ENCODE data around the gene CCR6.
A peak's percentile ranks its signal among the peaks of the same experiment; 100 is the strongest.
"Not testable (repeated sequence)": the region's sequence is repeated elsewhere in the genome, so short reads cannot be mapped to it uniquely, and the experiment has no call there.

The CCR6 gene

DNA sequence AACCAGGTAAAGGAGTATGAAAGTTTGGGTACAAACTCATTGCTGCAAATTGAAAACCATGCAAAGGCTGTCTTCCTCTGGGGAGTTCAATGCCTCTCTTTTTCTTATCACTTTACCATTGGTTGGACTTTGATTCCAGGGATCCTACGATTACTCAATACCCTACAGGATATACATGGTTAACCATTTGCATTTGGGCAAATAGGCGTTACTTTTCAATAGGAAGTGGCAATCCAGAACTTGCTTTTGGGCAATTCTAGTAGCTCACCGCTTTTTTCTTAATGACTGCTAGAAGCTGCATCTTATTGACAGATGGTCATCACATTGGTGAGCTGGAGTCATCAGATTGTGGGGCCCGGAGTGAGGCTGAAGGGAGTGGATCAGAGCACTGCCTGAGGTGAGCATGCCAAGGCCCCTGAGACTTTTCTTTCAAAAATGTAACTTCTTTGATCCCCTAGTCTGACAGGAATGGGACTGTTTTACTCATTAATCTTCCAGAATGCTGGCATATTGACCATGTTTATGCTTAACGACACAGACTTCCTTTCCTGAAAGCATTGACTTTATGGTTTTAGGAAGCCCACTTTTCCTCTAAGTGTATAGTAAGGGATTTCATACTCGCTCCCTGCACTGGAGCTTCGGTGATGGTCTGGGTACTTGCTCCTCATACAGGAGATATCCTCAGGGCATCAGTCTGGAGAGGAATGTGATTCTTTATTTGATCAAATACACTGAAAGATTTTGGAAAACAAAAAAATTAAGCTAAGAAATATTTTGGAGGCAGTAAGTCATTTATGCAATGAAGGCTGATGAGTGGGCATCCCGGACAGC is at the start of gene CCR6:
TSS of gene CCR6 (plus strand) at position 270 of the 831 bp plus-strand sequence. CDS start 13,039 bp downstream, outside the sequence.
- no peak for DNase-seq

- DNase-seq = no peak
Observed at GRCh38 chr6:167073679-167074274, 49.1 kb upstream of the CCR6 start.

DNA sequence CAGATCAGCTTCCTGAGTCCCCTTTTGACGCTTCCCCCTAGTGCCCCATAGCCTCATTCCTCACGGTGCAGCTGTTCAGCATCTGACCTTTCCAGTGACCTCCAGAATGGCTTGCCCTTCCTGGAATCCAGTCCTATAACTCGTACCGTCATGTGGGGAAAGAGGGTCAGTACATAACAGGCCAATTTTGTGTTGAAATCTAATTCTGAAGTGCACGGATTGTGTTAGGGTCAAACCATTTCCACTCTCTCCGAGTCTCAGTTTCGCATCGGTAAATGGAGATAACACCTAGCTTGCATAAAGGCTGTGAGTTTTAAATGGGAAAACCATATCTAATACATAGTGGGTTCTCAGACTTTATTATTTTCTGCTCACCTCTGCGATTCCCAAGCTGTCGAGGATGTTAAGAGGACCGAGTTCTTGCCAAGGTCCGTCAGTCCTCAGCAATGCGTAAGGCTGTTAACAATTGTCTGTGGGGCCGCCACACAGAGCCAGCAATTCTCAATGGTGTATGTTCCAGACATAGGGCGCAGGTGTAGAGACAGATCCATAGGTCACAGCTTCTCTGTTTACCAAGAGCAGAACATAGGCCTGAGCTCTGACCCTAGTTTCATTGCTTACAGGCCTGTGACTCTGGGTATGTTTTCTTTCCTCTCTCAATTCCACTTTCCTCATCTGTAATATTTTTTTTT is 45.5 kb upstream of the CCR6 start:
- DNase-seq = no peak

GRCh38 chr6:167078745-167079144 is 44.2 kb upstream of the CCR6 start:
- no peak for DNase-seq

DNA sequence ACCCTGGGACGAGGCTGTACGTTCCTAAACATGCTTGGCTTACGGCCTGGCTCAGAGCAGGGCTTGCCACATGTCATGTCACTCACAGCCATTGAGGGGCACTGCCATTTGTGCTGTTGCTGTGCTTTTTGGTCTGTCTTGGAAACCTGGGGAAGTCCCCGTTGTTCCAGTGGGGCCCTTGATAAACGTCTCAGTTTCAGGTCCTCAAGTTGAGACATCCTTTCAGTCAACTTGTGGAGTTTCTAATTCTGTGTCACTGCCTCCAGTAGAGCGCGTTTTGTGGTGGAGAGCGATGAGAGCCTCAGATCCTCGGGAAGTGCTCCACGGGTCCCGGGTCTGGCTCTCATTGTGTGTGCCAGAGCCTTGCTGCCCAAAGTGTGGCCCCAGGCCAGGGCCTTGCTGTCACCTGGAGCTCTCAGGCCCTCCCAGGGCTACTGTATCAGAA is 43.0 kb upstream of the CCR6 start:
- DNase-seq = peak; percentile 44

- no peak for DNase-seq
Observed at GRCh38 chr6:167087857-167088354, 35.0 kb upstream of the CCR6 start.

- DNase-seq = not testable (repeated sequence)
Observed at GRCh38 chr6:167088741-167089140, 34.2 kb upstream of the CCR6 start.

- DNase-seq = no peak
Observed at GRCh38 chr6:167089243-167090142, 33.4 kb upstream of the CCR6 start.

- no peak for DNase-seq
Observed at GRCh38 chr6:167090171-167090570, 32.7 kb upstream of the CCR6 start.

DNA sequence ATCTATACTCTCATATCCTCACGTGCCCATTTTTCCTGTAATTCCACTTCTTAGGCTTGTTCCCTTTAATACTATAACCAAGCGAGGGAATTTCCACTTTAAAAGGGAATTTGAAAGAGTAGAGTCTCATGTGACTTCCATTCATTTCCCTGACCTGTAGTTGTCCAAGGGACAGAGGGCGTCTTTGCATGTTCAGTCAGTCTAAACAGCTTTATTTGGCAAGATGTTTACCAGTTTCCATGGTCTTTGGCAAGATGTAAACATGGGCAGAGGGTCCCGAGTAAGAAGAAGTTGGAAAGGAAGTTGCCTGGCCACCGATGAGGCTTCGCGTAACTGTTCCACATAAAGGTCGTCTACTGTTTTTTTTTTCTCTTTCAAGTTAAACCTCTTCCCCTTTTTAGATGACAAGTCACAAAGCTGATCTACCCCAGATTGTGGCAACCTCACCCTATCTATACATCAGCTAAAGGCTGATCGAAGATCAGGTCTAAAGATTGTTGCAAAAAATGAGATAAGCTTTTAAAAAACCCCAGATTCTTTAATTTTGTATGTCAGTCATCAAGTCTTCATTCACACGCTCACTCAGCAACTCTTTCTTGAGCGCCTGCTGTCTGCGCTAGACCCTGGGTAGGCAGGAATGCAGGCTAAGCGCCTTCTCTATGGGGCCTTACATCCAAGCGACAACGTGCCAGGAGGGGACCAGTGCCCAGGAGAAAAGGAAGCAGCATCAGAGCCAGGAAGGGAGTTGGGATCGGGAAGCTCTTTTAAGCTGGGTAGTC is 31.7 kb upstream of the CCR6 start:
- DNase-seq = no peak

GRCh38 chr6:167091805-167092107 is 31.1 kb upstream of the CCR6 start:
- no peak for DNase-seq

- DNase-seq = no peak
Observed at GRCh38 chr6:167092672-167093339, 30.1 kb upstream of the CCR6 start.

GRCh38 chr6:167093406-167093921 is 29.4 kb upstream of the CCR6 start:
- DNase-seq = no peak

DNA sequence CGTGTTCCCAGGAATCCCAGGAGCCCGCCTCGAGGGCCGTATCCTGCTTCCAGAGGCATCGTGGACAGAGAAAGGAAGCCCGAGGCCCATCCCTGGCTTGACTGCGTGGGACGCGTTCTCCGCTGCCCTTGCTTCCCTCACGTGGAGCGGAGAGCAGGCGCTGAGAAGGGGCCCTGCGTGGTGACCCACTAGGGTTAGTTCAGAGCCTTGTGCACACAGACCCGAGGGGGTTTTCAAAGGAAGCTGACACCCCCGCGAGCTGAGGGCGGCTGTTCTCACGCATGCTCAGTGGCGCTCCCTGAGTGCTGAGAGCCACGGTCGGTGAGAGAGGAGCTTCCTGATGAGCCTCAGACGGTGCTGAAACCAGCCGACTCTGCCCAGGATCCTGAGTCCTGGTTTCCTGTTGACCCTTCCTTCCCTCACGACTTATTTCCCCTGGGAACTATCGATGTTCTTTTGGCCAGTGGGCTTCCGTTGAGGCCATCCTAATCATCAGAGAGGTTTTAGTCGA is 28.9 kb upstream of the CCR6 start:
- peak; percentile 64 for DNase-seq

GRCh38 chr6:167094436-167094819 is 28.5 kb upstream of the CCR6 start:
- no peak for DNase-seq

DNA sequence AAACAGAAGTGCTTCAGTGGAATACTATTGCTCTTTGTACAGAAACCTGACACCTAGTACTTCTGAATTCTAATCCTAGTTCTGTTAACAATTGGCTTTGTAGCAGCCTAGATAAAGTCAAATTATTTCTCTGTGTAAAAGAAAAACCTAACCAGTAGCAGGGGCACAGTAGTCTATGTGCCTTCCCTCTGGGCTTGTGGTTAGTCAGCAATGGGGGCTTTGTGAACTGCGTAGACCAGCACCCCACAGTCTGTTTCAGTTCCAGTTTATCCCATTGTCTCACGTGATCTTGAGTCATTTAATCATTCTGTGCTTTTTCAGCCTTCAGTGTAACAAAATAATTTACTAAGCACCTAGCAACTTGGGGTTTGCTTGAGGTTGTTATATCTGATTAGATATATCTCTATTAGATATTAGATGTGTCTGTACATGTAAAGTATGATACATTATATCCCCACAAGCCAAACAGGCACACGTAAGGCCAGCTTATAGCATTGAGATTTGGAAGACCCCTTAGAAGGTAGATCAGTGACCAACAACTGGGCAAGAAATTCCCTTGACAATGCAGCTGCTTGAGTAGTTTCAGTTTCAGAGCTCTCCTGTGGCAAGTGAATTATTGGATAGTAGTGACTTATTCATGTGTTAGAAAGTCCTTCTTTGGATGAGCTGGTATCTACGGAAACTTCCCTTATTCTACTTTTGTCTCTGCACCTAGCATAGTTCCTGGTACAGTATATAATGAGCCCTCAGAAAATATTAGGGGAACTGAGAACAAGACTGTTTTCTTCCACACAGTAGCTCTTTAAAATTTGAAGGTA is 27.9 kb upstream of the CCR6 start:
- no peak for DNase-seq

- DNase-seq = no peak
Observed at GRCh38 chr6:167095888-167096287, 27.0 kb upstream of the CCR6 start.

DNA sequence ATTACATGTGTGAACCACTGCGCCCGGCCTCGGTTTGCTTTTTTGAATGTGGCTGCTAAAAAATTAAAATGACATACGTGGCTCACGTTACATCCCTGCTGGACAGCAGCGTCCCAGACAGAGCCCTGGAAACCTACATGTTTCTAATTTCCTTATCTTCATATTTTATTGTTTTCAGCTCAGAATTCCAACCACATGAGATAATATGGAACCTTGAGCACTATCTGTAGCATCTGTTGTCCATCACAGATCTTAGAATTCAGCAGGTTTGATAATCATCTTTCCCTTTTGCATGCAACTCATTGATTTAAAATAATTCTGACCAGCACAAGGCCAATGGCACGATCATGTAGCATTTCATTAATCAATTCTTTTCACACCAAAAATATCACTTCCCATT is 25.9 kb upstream of the CCR6 start:
- no peak for DNase-seq

GRCh38 chr6:167097770-167098169 is 25.1 kb upstream of the CCR6 start:
- DNase-seq = no peak

DNA sequence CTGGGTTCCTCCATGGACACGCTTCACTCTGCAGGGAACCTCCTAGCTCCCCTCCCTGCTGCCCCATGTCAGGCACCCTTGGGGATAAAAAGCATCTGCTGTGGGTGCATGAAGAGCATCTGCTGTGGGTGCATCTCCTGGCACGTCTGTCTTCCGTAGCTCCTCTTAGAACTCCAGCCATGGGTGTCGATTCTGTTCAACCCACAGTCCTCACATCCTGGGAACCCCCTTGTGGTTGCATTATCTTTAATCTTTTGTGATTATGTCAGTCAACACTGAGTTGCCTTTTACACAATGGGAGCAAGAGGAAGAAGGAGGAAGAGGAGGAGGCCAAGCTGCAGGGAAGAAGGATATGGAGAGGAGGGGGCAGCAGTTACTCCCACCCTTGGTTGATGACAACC is 24.1 kb upstream of the CCR6 start:
- no peak for DNase-seq

Data from activated effector memory CD4-positive, alpha-beta T cell treated with Interleukin-2 at 50 U/mL for 16 hours (primary cell).